WI38 (cell line): Measurements from ENCODE around the gene TXLNB.
A peak's percentile ranks its signal among the peaks of the same experiment; 100 is the strongest.

Experiments used
- H3K4me3 ChIP-seq: 2 replicates; pipeline ENCODE4 v1.5.1; 2011; ENCODE audit warnings: low read depth, mild to moderate bottlenecking, control low read depth, low read length
- TF ChIP-seq, protein P1 (sequence below): IDR thresholded peaks from 2 replicates; pipeline ENCODE4 v1.5.1; 2012; ENCODE audit warnings: low read depth, mild to moderate bottlenecking, control low read depth, low read length

TXLNB gene

DNA sequence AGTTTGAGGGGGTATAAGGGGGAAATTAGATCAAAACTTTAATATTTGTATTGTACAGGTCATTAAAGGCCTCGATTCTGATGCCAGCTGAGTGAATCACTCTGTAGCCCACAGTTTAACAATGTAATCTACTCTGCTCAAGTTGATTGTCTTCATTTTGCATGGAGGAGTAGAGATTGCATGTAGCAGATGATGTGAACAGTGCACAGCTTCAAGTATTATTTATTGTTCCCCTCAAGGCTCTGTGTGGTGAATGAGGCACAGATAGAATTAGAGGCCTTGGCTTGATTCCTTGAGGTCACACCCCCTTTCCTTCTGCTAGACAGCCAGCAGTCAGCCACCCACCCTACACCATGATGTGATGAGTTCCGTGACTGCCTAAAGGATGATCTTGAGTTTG, 38.1 kb downstream of the TXLNB start:
- TF ChIP-seq, protein P1, sequence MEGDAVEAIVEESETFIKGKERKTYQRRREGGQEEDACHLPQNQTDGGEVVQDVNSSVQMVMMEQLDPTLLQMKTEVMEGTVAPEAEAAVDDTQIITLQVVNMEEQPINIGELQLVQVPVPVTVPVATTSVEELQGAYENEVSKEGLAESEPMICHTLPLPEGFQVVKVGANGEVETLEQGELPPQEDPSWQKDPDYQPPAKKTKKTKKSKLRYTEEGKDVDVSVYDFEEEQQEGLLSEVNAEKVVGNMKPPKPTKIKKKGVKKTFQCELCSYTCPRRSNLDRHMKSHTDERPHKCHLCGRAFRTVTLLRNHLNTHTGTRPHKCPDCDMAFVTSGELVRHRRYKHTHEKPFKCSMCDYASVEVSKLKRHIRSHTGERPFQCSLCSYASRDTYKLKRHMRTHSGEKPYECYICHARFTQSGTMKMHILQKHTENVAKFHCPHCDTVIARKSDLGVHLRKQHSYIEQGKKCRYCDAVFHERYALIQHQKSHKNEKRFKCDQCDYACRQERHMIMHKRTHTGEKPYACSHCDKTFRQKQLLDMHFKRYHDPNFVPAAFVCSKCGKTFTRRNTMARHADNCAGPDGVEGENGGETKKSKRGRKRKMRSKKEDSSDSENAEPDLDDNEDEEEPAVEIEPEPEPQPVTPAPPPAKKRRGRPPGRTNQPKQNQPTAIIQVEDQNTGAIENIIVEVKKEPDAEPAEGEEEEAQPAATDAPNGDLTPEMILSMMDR = no peak
- H3K4me3 ChIP-seq = no peak overlapping the region

DNA sequence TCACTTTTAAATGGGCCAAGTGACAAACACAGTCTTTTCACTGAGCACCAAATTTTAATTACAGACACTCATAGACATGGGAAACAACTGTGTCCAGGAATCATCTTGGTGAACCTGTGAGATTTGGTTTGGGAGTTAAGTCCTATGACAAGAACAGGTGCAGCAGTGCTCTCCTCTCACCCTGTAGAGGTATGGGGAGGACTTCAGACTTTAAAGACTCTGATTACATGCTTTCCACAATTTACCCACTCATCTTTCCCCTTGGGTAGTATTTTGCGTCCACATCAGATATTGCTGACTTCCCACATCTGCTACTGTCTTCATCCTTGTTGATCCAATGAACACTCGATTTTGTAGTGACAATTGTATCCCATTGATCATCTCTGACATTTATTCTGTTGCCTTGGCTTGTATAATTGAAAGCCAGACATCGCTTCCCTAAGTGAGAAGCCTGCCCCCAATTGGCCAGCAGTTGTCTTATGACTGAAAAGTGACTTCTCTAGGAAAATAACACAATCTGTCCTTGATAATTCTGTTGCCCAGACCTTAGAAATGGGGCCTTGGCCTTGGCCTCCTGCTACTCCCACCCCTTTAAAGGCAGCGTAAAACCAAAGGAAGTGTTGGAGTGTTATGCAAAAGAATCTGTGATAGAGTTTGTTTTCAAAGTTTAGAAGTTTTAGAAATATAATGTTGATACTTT, 40.0 kb downstream of the TXLNB start:
- TF ChIP-seq, protein P1 = no peak
- H3K4me3 ChIP-seq = no peak overlapping the region

GRCh38 chr6:139251045-139251690, 40.6 kb downstream of the TXLNB start:
- H3K4me3 ChIP-seq = no peak overlapping the region
- TF ChIP-seq, protein P1 = no peak

- TF ChIP-seq, protein P1 = peak; percentile 82
- H3K4me3 ChIP-seq = no peak overlapping the region
Observed at GRCh38 chr6:139250296-139251044, 41.3 kb downstream of the TXLNB start.

GRCh38 chr6:139249395-139249794, 42.4 kb downstream of the TXLNB start:
- H3K4me3 ChIP-seq = no peak overlapping the region
- TF ChIP-seq, protein P1 = no peak

DNA sequence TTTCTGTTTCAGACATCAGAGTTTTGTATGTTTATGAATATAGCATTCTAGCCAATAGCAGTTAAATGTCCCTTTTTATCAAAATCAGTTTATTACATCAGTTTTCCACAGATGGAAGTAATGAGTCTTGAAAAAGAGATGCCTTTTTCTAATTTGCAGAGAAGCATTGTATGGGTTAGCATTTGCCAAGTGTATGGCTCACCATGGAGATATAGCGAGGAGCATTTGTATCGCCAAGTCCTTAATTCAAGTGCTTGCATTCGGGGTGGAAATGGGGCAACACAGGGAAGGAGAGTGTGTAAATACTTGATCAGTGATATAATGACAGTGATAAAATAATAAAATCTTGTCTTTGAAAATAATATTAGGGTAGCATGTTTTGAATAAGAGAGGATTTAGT, 42.9 kb downstream of the TXLNB start:
- TF ChIP-seq, protein P1 = no peak

DNA sequence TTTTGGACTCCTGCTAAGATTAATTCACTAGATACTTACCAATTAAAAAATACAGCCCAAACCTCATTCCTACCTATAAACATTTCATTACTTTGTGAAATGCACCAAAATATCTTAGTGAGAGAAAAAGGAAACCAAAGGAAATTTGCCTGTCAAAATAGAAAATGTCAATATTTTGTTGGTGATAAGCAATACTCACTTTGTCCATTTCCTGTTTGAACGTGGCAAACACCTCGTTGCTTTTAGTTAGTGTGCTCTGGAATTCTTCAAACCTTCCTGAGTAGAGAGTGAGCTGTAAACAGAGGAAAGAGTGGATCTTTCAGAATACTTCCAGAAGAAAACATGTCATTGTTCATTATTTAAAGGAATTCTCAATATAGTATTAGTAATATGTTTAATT, 44.2 kb downstream of the TXLNB start:
- H3K4me3 ChIP-seq = no peak overlapping the region
- TF ChIP-seq, protein P1 = no peak

More for the DNA sequence above, 42.9 kb downstream of the TXLNB start:
- H3K4me3 ChIP-seq = no peak overlapping the region
